Measurements from ENCODE around the gene MYCN. TPM values are rescaled to one million over a fixed set of nuclear protein-coding genes. Genes with fewer than 3 reads are reported as not detected.
A peak's percentile ranks its signal among the peaks of the same experiment; 100 is the strongest.

The MYCN gene
- total RNA-seq, 2 donors from 2014 or later: 0.21 to 0.81 TPM

- Histone ChIP-seq H3K36me3 (no peaks in the 10 kb centered on the region), H3K27me3 (replicated peaks; ENCODE audit: insufficient read depth) (peaks cover 7% of the 10 kb centered on the region), H3K9me3 (no peaks in the 10 kb centered on the region), H3K4me3 (no peak overlapping the region), H3K4me1 (ENCODE audit: control insufficient read depth in 1 of 2, low read depth in 2 of 2) (peaks cover 14 to 30% of the 10 kb centered on the region in 2 donors), H3K27ac (no peak overlapping the region)
- ATAC-seq (ENCODE audit: insufficient number of reproducible peaks, low FRiP score, low read depth) (no peak), DNase-seq (ENCODE audit: low spot score) (no peak)
- TF ChIP-seq, protein P1, sequence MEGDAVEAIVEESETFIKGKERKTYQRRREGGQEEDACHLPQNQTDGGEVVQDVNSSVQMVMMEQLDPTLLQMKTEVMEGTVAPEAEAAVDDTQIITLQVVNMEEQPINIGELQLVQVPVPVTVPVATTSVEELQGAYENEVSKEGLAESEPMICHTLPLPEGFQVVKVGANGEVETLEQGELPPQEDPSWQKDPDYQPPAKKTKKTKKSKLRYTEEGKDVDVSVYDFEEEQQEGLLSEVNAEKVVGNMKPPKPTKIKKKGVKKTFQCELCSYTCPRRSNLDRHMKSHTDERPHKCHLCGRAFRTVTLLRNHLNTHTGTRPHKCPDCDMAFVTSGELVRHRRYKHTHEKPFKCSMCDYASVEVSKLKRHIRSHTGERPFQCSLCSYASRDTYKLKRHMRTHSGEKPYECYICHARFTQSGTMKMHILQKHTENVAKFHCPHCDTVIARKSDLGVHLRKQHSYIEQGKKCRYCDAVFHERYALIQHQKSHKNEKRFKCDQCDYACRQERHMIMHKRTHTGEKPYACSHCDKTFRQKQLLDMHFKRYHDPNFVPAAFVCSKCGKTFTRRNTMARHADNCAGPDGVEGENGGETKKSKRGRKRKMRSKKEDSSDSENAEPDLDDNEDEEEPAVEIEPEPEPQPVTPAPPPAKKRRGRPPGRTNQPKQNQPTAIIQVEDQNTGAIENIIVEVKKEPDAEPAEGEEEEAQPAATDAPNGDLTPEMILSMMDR (IDR thresholded peaks at IDR 0.05): no peak
Measured at GRCh38 chr2:15937105-15937881, 3.1 kb upstream of the MYCN start.

DNA sequence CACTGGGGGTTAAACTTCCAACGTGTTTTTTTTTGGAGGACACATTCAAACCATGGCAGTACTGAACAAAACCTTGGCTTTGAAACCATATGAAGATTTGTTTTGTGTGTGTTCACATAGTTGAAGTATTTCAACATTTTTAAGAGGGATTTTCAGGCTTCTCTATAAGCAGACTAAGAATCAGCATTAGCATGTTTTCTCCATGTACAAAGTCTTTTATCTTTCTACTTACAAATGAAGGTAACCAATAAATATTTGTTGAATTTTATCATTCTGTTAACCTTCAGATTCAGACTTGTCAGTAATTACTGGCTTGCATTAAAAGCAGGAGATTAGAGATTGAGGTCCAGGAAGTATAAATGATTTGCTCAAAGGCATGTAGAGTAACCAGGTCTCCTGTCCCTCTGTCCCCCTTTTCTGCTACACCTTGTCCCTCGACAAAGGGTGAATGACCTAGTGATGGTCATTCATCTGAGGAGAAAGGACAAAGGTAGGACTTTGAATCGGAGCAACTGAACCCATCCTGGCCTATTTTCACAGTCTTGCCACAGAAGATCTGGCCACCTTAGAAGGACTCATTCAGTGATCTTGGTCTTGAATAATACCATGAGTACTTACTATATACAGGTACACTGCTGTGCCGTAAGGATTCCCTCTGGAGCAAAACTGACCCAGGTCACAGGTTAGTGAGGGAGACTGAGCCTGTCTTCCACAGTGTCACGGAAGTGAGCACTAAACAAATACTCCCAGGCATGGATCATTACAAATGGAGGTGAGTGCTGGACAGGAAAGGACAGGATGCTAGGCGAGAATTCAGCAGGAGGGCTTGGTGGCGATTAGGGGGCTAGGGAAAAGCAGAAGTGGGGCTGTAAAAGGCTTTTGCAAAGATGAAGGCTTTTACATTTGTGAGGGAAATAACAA lies 2.2 kb upstream of the MYCN start:
- ATAC-seq (ENCODE audit: insufficient number of reproducible peaks, low FRiP score, low read depth): no peak
- H3K36me3 ChIP-seq: no peaks in the 10 kb centered on the region
- no peak for DNase-seq (ENCODE audit: low spot score)
- H3K4me1 ChIP-seq (ENCODE audit: control insufficient read depth in 1 of 2, low read depth in 2 of 2): peaks cover 14 to 30% of the 10 kb centered on the region in 2 donors
- TF ChIP-seq, protein P1 (IDR thresholded peaks at IDR 0.05): no peak
- no peak overlapping the region for H3K27ac ChIP-seq
- peaks cover 7% of the 10 kb centered on the region for H3K27me3 ChIP-seq (replicated peaks; ENCODE audit: insufficient read depth)
- H3K4me3 ChIP-seq: no peak overlapping the region
- no peaks in the 10 kb centered on the region for H3K9me3 ChIP-seq

- peak overlapping the region; percentile 72 for H3K4me3 ChIP-seq
- peaks cover 14 to 30% of the 10 kb centered on the region in 2 donors for H3K4me1 ChIP-seq (ENCODE audit: control insufficient read depth in 1 of 2, low read depth in 2 of 2)
- no peaks in the 10 kb centered on the region for H3K9me3 ChIP-seq
- H3K27ac ChIP-seq: no peak overlapping the region
- H3K36me3 ChIP-seq: no peaks in the 10 kb centered on the region
- TF ChIP-seq, protein P1 (IDR thresholded peaks at IDR 0.05): no peak
- DNase-seq (ENCODE audit: low spot score) (no peak), ATAC-seq (ENCODE audit: insufficient number of reproducible peaks, low FRiP score, low read depth) (no peak)
- H3K27me3 ChIP-seq (replicated peaks; ENCODE audit: insufficient read depth): peaks cover 7% of the 10 kb centered on the region
Measured at GRCh38 chr2:15938803-15939555, 1.4 kb upstream of the MYCN start.

GRCh38 chr2:15939556-15939853 lies 845 bp upstream of the MYCN start:
- Histone ChIP-seq H3K4me3 (peak overlapping the region; percentile 72), H3K4me1 (ENCODE audit: control insufficient read depth in 1 of 2, low read depth in 2 of 2) (peaks cover 14 to 30% of the 10 kb centered on the region in 2 donors), H3K27me3 (replicated peaks; ENCODE audit: insufficient read depth) (peaks cover 7% of the 10 kb centered on the region), H3K9me3 (no peaks in the 10 kb centered on the region), H3K36me3 (no peaks in the 10 kb centered on the region), H3K27ac (no peak overlapping the region)
- TF ChIP-seq, protein P1 (IDR thresholded peaks at IDR 0.05): peak; percentile 43
- no peak for ATAC-seq (ENCODE audit: insufficient number of reproducible peaks, low FRiP score, low read depth)
- DNase-seq (ENCODE audit: low spot score): no peak
